22Rv1 (cell line): ENCODE data around the gene SERAC1.

ENCODE experiments used
- ZFX ChIP-seq: fragments of 450-650 bp; IDR thresholded peaks from 2 replicates; pipeline ENCODE4 v1.6.1; 2017; ENCODE audit warnings: antibody characterized with exemption, borderline replicate concordance
- TF ChIP-seq, protein P1 (sequence below): fragments of 450-650 bp; IDR thresholded peaks from 2 replicates; pipeline ENCODE4 v1.5.1; 2017; ENCODE audit warnings: mild to moderate bottlenecking

- TF ChIP-seq, protein P1, sequence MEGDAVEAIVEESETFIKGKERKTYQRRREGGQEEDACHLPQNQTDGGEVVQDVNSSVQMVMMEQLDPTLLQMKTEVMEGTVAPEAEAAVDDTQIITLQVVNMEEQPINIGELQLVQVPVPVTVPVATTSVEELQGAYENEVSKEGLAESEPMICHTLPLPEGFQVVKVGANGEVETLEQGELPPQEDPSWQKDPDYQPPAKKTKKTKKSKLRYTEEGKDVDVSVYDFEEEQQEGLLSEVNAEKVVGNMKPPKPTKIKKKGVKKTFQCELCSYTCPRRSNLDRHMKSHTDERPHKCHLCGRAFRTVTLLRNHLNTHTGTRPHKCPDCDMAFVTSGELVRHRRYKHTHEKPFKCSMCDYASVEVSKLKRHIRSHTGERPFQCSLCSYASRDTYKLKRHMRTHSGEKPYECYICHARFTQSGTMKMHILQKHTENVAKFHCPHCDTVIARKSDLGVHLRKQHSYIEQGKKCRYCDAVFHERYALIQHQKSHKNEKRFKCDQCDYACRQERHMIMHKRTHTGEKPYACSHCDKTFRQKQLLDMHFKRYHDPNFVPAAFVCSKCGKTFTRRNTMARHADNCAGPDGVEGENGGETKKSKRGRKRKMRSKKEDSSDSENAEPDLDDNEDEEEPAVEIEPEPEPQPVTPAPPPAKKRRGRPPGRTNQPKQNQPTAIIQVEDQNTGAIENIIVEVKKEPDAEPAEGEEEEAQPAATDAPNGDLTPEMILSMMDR = peak; percentile 87
- no peak for TF ChIP-seq ZFX
Measured at GRCh38 chr6:158072083-158072721, 95.9 kb downstream of the SERAC1 start.
